Dermis microvascular lymphatic vessel endothelial cell (primary cell): ENCODE data around the gene TBRG1. TPM values are rescaled to one million over a fixed set of nuclear protein-coding genes. Genes with fewer than 3 reads are reported as not detected.

ENCODE experiments used
- DNase-seq, 2 donors: peaks; one replicate each; pipeline versions ENCODE4 v3.0.0 to v3.0.0-alpha.2; 2010; ENCODE audit warnings: low read depth in 2 of 2
- total RNA-seq: library from RNA; depleted of rRNA; stranded (reverse); fragments of >200 nt; gene quantifications from 2 replicates; pipeline ENCODE4 v1.2.1, GENCODE V29; 2014

The TBRG1 gene
- total RNA-seq, 1 donor from 2014 or later, result 12.6 TPM

- no peak for DNase-seq
These were observed 10.0 kb upstream of the TBRG1 start for GRCh38 chr11:124612567-124613246.

DNA sequence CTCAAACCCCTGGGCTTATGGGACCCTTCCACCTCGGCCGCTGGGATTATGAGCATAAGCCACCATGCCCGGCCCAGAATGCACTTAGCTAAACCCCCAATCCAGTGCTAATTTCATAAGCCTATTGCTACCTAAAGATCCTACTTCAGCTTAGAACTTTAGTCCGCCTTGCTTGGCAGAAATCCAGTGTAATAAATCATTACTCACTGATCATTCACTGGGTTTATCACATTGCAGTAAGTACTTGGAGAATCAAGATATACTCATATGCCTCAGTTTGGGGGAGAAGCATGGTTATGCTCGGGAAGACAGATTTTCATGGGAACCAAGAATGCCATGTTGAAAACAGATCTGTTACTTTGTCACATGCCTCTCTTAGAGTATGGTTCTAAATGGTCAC lies 3.8 kb upstream of the TBRG1 start:
- no peak for DNase-seq

GRCh38 chr11:124623861-124624525 lies 1.3 kb downstream of the TBRG1 start:
- DNase-seq, result no peak

DNA sequence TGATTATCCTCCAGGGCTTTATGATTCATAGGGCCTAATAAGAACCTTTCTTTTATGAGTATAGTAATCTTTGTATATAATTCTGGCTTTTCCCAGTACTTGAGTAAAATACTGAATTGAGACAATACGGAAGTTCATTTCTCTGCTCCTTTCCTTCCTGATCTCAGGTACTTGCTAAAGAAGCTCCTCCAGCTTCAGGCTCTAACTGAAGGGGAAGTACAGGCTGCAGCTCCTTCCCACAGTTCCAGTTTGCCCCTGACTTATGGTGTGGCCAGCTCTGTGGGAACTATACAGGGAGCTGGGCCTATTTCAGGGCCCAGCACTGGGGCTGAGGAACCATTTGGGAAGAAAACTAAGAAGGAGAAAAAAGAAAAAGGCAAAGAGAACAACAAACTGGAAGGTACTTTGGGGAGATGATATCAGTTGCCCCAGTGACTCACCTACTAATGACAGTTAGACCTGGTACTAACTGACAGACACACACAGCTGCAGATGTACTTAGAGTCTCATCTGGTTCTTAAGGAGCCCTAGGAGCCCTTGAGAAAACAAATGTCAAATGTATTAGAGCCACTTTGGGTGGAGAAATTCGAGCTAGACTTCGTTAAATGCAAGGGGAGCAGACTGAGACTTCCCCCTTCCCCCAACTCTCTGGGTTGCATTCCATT lies 3.0 kb downstream of the TBRG1 start:
- DNase-seq, result no peak

GRCh38 chr11:124627546-124627945 lies 4.9 kb downstream of the TBRG1 start:
- DNase-seq, result no peak

- DNase-seq, result no peak
These were observed 7.3 kb downstream of the TBRG1 start for GRCh38 chr11:124629961-124630360.

DNA sequence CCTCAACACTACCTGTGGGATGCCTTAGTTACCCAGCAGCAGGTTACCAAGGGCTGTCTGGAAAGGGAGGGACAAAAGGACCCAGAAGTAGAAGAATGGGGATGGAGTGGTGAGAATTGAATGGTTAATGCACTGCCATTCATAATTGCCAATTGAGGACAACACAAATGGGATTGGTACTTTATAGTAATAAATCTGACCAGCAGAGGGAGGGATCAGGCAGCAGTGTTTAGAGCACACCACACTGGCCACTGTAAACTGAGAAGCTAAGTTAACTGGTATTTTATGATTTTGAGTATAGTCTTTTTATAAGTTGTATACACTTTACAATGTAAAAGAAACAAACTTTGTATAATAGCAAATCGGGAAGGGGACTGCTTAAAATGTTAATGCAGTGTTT lies 10.7 kb downstream of the TBRG1 start:
- DNase-seq, result peak in 1 of 2 donors; percentile 41

GRCh38 chr11:124635932-124636331 lies 13.3 kb downstream of the TBRG1 start:
- no peak for DNase-seq

DNA sequence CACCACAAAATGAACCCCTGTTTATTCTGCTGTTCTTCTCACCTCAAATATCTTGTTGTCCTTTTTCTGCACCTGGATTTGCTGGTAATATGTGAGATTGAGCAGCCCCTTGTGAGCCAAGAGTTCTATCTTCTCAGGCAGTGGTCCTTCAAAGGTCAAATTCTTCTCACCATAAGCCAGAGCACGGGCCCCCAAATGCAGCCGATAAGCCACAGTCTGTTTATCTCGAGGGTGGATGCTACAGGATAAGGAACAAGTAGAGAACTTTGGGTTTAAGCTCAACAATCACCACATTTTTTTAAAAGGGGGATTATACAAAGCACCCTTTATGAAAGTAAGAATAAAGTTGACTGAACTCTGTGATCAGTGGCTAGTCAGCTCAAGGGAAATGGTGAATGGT lies 15.8 kb downstream of the TBRG1 start:
- DNase-seq, result no peak

DNA sequence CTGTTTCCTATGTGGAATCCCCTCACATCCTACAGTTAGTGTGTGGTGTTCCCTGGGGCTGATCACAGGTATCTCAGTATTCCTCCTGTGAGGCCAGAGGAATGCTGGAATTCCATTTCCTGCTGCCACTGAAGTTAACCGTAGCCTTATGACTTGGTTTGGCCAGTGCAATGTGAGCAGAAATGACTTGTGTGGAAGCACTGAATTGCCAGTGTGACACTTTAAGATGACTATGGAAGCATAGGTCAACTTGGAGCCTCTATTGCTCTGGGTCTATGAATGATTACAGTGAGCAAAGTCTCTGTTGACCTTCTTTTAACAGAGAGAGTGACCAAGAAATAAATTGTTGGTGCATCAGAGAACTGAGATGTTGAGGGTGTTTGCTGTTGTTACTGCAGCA lies 16.5 kb downstream of the TBRG1 start:
- no peak for DNase-seq

DNA sequence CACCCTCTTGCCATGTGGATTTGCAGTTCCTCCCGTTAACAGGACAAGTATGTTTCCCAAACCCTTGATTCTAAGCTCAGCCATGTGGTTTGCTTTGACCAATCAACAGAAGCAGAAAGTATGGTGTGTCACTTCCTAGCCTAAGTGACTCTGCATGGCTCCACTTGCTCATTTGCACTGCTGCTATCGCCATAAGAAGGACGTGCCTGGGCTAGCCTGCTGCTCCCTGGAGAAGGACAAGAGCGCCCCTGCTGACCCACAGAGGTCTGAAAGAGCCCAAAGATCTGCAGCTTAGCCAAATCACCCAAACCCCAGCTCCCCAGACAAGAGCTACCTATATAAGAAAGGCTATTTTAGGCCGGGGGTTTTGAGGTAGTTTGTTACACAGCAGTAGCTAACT lies 18.0 kb downstream of the TBRG1 start:
- DNase-seq, result no peak

- no peak for DNase-seq
These were observed 20.0 kb downstream of the TBRG1 start for GRCh38 chr11:124642628-124643027.

- DNase-seq, result no peak
These were observed 20.5 kb downstream of the TBRG1 start for GRCh38 chr11:124643042-124643604.

GRCh38 chr11:124643605-124644425 lies 21.2 kb downstream of the TBRG1 start:
- DNase-seq, result peak in 1 of 2 donors; percentile 32

DNA sequence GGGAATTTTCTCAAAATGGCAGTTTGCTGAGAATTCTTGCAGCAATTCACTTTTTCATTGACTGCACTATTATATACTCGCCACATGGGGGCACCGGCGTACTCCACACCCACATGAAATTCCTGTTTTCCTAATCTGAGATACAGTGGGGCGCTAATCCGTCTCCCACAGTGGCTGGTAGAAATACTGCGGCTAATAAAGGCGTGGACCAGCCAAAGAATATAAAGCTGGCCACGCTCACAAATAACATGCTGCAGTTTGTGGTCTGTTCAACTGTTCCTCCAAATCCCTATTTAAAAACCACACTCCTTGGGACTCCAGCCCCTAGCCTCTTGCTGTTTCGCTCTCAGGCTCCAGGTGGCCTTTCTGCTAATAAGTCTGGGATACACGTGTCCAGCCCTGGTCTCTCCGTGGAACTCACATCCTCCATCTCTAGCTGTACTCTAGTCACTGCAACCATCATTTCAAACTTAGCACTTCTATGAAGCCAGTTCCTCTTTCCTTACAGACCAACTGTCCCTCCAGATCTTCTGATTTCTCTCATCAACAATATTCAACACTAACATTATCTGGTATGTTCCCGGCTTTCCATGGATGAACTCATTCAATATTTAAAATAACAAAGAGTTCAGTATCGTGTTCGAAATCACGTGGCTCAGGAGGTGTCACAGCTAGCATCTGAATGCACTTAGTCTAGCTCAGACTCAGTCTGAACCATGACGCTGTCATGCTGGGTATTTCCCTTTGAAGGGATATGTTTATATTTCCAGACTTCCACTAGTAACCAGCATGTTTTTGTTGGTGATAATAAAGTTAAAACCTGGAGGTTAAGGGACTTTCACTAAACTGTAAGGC lies 22.0 kb downstream of the TBRG1 start:
- DNase-seq, result peak in 1 of 2 donors; percentile 74

DNA sequence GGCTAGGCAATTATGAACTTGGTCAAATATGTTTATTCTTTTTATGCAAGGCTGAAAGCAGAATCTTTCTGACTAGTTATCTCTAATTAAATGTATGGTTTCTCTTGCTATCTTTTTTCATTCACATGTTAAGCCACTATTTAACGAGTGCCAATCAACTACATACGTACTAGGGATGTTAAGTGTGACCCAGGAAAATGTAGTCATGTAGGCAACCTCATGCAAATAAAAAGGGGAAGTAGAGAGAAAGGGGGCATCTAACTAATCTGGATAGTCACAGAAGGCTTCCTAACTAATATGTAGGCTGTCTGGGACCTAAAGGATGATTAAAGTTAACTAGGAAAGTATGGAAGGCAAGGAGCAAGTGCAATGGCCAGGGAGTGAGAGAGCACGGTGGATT lies 23.5 kb downstream of the TBRG1 start:
- no peak for DNase-seq

DNA sequence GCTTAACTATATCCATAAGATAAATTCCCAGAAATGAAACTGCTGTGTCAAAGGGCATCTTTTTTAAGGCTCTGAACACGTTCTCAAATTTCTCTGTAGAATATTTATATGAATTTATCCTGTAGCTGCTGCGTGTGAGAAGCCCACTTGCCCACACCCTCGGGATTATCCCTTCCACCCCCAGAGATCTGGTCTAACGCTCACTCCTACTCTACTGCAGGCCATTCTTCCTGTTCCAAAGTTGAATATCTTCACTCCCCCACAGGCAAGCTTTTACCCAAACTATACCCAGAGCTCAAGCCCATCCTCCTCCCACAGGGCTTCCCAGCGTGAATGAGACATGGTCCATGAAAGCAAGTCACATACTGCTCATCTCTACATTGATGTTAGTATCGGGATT lies 25.9 kb downstream of the TBRG1 start:
- no peak for DNase-seq

DNA sequence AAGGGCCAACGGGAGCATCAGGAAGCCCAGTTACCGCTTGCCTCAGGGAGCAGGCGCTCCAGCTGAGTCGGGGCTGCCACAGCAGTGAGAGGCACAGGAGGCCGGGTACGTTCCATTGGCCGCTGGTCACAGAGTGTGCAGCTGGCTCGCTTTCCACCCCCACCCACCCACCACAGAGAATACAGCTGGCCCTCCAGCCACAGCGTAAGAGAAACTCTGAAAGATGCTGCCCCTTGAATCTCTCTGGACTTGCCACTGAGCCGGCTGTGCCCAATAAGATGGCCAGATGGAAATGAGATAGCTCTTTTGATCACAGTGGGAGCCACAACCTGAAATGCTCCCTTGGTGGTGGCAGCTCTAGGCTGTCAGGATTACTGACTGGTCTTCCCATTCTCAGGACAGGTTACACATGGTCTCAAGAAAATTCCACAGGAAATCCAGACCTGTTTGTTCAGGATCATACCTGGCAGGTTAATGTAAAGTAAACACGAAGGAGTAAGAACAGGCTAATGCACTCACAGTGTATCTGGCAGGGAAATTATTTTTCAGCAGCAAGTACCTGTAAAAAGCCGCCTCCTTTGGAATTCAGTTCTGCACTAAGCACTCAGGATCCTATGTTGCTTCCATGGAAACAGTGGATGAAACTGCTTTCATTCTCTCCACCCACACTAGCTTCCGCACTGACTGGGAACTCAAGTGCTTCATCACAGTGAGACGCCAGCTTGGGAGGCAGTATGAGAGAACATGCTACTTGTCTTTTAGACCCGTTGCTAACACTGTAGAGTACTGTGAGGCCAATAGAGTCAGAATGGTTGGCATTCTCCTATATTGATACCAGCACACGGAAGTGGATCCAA lies 34.3 kb downstream of the TBRG1 start:
- DNase-seq, result no peak

DNA sequence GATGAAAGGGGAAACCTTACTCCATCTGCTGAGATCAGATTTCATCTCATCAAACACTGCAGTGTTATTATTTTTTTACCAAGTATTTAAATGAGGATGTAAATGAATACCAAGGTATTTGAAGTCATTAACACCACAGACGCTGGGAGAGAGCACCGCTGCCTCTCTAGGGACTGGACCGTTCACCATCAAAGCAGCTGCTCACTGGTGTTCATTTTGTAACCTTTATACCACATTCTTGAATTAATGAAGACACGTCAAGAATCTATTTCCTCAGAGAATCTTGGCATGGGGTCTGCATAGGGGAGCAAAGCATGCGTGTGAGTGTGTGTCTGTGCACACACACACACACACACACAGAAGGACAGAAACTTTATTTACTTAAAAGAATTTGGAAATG lies 35.2 kb downstream of the TBRG1 start:
- no peak for DNase-seq

DNA sequence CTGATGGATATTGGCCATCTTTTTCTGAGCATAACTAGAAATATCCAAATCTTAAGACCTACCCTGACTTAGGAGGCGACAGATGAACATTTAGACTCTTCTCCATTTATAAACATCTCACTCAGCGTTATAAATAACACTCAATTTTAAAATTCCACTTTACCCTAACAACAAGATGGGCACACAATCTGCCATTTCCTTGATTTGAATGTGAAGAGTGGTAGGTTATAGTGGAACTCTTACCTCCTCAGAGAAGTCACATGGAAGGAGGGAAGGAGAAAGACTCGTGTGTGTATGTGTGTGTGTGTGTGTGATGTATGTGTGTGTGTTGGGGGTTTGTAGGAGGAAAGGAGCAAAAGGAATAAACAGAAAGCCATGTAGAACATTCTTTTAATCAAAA lies 35.8 kb downstream of the TBRG1 start:
- no peak for DNase-seq
